ENCODE data around the gene ADAM33. TPM values are rescaled to one million over a fixed set of nuclear protein-coding genes. Genes with fewer than 3 reads are reported as not detected.

Gene ADAM33
- total and polyA plus RNA-seq, 2 experiments from 2014 or later, result 2.8 to 6.0 TPM

DNA sequence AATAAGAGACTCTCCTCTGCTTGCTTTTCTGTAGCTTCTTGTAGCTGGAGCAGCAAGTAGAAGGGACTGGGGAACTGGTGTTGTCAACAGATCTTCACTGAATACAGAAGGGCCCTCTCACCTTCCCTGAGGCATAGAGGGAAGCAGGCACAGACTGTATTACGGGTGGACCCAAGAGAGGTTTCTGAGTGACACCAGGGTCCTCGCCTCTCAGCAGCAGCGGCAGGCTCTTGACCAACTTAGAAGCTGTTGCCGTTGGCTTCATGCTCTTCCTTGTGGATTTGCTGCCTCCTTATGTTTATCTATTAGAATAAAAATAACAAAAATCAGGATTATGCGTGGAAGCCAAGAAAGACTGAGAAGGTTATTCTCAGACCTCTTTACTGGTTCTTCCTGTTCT is 50.3 kb downstream of the ADAM33 start:
- Histone ChIP-seq H3K79me2 (replicated peaks; ENCODE audit: insufficient read depth) (no peaks in the 10 kb centered on the region), H3K4me1 (ENCODE audit: insufficient read depth) (peaks cover 13% of the 10 kb centered on the region), H3K27ac (ENCODE audit: low read depth) (no peak overlapping the region), H3F3A (replicated peaks; ENCODE audit: low read depth) (no peaks in the 10 kb centered on the region), H3K27me3 (ENCODE audit: insufficient read depth) (no peaks in the 10 kb centered on the region), H4K20me1 (replicated peaks; ENCODE audit: insufficient read depth) (no peaks in the 10 kb centered on the region; the same call in 1 of the 2 replicates), H2AFZ (no peak overlapping the region), H3K4me3 (no peak overlapping the region), H3K9me2 (ENCODE audit: insufficient read depth) (peaks cover 5% of the 10 kb centered on the region; the same call in 1 of the 2 replicates), H3K36me3 (ENCODE audit: insufficient read depth) (no peaks in the 10 kb centered on the region), H3K4me2 (no peak overlapping the region)
- H3K4me1 Mint-ChIP-seq, result peaks cover 21% of the 10 kb centered on the region
- ATAC-seq (no peak), DNase-seq (ENCODE audit: low spot score) (no peak)
- H3K27me3 Mint-ChIP-seq (ENCODE audit: insufficient read depth, low read depth, poor library complexity), result no peaks in the 10 kb centered on the region
- H3K9me3 Mint-ChIP-seq, result no peaks in the 10 kb centered on the region
- TF ChIP-seq ZNF114 (CRISPR knock-in tag; IDR thresholded peaks at IDR 0.05), result no peak
- TF ChIP-seq CREB1 (CRISPR knock-in tag; IDR thresholded peaks at IDR 0.05; ENCODE audit: low read depth), result no peak
- TF ChIP-seq, protein P1, sequence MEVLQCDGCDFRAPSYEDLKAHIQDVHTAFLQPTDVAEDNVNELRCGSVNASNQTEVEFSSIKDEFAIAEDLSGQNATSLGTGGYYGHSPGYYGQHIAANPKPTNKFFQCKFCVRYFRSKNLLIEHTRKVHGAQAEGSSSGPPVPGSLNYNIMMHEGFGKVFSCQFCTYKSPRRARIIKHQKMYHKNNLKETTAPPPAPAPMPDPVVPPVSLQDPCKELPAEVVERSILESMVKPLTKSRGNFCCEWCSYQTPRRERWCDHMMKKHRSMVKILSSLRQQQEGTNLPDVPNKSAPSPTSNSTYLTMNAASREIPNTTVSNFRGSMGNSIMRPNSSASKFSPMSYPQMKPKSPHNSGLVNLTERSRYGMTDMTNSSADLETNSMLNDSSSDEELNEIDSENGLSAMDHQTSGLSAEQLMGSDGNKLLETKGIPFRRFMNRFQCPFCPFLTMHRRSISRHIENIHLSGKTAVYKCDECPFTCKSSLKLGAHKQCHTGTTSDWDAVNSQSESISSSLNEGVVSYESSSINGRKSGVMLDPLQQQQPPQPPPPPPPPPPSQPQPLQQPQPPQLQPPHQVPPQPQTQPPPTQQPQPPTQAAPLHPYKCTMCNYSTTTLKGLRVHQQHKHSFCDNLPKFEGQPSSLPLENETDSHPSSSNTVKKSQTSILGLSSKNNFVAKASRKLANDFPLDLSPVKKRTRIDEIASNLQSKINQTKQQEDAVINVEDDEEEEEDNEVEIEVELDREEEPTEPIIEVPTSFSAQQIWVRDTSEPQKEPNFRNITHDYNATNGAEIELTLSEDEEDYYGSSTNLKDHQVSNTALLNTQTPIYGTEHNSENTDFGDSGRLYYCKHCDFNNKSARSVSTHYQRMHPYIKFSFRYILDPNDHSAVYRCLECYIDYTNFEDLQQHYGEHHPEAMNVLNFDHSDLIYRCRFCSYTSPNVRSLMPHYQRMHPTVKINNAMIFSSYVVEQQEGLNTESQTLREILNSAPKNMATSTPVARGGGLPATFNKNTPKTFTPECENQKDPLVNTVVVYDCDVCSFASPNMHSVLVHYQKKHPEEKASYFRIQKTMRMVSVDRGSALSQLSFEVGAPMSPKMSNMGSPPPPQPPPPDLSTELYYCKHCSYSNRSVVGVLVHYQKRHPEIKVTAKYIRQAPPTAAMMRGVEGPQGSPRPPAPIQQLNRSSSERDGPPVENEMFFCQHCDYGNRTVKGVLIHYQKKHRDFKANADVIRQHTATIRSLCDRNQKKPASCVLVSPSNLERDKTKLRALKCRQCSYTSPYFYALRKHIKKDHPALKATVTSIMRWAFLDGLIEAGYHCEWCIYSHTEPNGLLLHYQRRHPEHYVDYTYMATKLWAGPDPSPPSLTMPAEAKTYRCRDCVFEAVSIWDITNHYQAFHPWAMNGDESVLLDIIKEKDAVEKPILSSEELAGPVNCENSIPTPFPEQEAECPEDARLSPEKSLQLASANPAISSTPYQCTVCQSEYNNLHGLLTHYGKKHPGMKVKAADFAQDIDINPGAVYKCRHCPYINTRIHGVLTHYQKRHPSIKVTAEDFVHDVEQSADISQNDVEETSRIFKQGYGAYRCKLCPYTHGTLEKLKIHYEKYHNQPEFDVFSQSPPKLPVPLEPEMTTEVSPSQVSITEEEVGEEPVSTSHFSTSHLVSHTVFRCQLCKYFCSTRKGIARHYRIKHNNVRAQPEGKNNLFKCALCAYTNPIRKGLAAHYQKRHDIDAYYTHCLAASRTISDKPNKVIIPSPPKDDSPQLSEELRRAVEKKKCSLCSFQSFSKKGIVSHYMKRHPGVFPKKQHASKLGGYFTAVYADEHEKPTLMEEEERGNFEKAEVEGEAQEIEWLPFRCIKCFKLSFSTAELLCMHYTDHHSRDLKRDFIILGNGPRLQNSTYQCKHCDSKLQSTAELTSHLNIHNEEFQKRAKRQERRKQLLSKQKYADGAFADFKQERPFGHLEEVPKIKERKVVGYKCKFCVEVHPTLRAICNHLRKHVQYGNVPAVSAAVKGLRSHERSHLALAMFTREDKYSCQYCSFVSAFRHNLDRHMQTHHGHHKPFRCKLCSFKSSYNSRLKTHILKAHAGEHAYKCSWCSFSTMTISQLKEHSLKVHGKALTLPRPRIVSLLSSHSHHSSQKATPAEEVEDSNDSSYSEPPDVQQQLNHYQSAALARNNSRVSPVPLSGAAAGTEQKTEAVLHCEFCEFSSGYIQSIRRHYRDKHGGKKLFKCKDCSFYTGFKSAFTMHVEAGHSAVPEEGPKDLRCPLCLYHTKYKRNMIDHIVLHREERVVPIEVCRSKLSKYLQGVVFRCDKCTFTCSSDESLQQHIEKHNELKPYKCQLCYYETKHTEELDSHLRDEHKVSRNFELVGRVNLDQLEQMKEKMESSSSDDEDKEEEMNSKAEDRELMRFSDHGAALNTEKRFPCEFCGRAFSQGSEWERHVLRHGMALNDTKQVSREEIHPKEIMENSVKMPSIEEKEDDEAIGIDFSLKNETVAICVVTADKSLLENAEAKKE (CRISPR knock-in tag; IDR thresholded peaks at IDR 0.05), result no peak
- no peak for TF ChIP-seq EZH2 (IDR thresholded peaks at IDR 0.05; ENCODE audit: low read depth, unreplicated experiment)
- TF ChIP-seq JUNB (IDR thresholded peaks at IDR 0.05; ENCODE audit: unreplicated experiment), result no peak
- no peak for TF ChIP-seq POLR2AphosphoS5 (IDR thresholded peaks at IDR 0.05; ENCODE audit: low read depth)
- TF ChIP-seq, protein P2, sequence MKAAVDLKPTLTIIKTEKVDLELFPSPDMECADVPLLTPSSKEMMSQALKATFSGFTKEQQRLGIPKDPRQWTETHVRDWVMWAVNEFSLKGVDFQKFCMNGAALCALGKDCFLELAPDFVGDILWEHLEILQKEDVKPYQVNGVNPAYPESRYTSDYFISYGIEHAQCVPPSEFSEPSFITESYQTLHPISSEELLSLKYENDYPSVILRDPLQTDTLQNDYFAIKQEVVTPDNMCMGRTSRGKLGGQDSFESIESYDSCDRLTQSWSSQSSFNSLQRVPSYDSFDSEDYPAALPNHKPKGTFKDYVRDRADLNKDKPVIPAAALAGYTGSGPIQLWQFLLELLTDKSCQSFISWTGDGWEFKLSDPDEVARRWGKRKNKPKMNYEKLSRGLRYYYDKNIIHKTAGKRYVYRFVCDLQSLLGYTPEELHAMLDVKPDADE (IDR thresholded peaks at IDR 0.05), result no peak
- no peak for TF ChIP-seq EZH2phosphoT487 (IDR thresholded peaks at IDR 0.05; ENCODE audit: unreplicated experiment)
- TF ChIP-seq, protein P3, sequence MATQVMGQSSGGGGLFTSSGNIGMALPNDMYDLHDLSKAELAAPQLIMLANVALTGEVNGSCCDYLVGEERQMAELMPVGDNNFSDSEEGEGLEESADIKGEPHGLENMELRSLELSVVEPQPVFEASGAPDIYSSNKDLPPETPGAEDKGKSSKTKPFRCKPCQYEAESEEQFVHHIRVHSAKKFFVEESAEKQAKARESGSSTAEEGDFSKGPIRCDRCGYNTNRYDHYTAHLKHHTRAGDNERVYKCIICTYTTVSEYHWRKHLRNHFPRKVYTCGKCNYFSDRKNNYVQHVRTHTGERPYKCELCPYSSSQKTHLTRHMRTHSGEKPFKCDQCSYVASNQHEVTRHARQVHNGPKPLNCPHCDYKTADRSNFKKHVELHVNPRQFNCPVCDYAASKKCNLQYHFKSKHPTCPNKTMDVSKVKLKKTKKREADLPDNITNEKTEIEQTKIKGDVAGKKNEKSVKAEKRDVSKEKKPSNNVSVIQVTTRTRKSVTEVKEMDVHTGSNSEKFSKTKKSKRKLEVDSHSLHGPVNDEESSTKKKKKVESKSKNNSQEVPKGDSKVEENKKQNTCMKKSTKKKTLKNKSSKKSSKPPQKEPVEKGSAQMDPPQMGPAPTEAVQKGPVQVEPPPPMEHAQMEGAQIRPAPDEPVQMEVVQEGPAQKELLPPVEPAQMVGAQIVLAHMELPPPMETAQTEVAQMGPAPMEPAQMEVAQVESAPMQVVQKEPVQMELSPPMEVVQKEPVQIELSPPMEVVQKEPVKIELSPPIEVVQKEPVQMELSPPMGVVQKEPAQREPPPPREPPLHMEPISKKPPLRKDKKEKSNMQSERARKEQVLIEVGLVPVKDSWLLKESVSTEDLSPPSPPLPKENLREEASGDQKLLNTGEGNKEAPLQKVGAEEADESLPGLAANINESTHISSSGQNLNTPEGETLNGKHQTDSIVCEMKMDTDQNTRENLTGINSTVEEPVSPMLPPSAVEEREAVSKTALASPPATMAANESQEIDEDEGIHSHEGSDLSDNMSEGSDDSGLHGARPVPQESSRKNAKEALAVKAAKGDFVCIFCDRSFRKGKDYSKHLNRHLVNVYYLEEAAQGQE (IDR thresholded peaks at IDR 0.05; ENCODE audit: unreplicated experiment), result no peak
- TF ChIP-seq NANOG (IDR thresholded peaks at IDR 0.05; ENCODE audit: borderline replicate concordance), result no peak
- TF ChIP-seq, protein P4, sequence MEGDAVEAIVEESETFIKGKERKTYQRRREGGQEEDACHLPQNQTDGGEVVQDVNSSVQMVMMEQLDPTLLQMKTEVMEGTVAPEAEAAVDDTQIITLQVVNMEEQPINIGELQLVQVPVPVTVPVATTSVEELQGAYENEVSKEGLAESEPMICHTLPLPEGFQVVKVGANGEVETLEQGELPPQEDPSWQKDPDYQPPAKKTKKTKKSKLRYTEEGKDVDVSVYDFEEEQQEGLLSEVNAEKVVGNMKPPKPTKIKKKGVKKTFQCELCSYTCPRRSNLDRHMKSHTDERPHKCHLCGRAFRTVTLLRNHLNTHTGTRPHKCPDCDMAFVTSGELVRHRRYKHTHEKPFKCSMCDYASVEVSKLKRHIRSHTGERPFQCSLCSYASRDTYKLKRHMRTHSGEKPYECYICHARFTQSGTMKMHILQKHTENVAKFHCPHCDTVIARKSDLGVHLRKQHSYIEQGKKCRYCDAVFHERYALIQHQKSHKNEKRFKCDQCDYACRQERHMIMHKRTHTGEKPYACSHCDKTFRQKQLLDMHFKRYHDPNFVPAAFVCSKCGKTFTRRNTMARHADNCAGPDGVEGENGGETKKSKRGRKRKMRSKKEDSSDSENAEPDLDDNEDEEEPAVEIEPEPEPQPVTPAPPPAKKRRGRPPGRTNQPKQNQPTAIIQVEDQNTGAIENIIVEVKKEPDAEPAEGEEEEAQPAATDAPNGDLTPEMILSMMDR (conservative IDR thresholded peaks at IDR 0.05; ENCODE audit: low read depth in 2 of 2), result no peak
- no peak for TF ChIP-seq ZNF331 (CRISPR knock-in tag; IDR thresholded peaks at IDR 0.05; ENCODE audit: low read depth)
- TF ChIP-seq STAT1 (IDR thresholded peaks at IDR 0.05; ENCODE audit: unreplicated experiment), result no peak
- H3K27ac Mint-ChIP-seq, result no peak overlapping the region
- peaks cover 4% of the 10 kb centered on the region; the same call in 2 of the 3 replicates for H3K36me3 Mint-ChIP-seq (ENCODE audit: low read depth)
- H3K4me3 Mint-ChIP-seq, result no peak overlapping the region
